GM19455 (cell line): Measurements from ENCODE around the gene ZC3H7B.

Source experiments
- ATAC-seq: cut with Tn5 transposase; IDR thresholded peaks from one replicate; pipeline ENCODE4 v1.9.1; 2021; ENCODE audit not compliant: unreplicated experiment

ZC3H7B gene

DNA sequence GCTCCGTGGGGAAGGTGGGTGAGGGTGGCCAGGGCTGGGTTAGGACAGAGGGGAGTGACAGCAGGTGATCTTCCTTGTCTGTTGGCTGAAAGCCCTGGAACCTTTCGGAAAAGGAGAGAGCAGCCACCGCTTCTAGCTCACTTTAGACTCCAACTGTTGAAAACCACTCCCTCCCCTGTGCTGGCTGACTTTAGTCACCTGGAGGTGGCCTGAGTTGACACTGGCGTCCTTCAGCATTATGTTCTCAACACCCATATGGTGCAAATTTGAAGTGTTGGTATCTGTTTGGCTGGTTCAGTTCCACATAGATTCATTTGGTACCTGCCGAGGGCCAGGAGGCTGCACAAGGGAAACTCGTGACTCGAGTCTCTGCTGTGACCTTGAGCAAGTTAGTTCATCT lies 28.8 kb downstream of the ZC3H7B start:
- no peak for ATAC-seq

DNA sequence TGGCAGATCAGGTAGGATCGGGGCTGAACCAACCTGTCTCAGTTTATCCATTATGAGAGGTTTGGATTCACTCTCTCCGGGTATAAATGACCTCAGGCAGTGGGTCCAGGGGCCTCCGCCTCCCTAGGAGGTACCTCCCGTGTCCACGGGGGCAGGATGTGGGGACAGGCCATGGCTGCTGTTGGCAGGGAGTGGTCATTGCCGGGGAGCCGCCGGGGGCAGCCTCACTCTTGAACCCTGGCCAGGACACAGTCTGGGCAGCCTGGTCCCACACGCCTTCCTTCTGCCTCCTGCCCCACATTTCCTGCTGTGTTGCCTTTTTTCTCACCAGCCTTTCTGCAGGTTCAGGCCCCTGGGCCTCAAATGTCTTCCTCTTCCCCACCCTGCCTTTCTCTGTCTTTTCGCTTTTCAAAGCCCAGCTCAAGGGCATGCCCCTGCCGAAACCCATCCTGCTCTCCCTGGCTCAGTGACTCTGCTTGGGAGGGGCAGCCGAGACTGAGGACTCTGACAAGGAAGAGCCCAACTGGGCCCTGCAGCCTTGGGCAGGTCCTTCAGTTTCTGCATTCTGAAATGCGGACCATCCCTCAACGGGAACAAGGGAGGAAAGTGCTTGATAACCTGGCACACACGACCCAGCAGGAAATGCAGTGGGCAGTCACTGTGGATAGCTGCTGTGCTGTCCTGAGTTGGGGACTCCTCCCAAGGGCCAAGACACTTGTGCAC lies 31.1 kb downstream of the ZC3H7B start:
- no peak for ATAC-seq

DNA sequence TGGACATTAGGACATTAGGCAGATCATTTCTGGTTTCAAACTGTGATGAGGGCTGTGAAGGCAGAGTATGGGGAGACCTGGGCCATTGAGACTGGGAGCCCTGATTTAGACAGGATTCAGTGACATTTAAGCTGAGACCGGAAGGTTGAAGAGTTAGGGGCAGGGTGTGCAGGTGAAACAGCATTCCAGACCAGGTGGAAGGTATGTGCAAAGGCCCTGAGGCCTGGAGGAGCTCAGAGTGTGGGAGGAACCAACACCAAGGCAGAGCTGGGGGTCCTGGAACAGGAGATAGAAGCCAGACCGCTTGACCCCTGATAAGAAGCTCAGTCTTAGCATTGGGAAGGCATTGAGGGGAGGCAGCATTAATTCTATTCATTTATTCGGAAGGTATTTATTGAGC lies 32.5 kb downstream of the ZC3H7B start:
- ATAC-seq, result no peak

DNA sequence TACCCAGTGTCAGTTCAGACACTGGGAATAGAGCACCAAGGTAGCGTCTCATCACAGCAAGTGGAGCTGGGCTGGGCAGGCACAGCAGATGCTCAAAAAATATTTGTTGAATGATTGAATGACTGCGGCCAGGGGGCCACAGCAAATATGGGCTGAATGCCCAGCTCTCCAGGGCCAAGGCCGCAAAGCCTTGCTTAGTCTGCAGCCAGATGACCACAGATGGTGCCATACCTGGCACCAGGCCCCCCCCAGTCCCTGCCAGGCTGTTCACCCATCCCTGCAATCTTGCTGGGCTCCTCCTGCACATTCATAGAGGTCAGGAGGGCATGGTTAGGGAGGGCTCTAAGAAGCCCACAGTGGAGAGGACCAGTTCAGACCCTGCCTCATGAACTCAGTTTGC lies 32.9 kb downstream of the ZC3H7B start:
- ATAC-seq, result no peak

DNA sequence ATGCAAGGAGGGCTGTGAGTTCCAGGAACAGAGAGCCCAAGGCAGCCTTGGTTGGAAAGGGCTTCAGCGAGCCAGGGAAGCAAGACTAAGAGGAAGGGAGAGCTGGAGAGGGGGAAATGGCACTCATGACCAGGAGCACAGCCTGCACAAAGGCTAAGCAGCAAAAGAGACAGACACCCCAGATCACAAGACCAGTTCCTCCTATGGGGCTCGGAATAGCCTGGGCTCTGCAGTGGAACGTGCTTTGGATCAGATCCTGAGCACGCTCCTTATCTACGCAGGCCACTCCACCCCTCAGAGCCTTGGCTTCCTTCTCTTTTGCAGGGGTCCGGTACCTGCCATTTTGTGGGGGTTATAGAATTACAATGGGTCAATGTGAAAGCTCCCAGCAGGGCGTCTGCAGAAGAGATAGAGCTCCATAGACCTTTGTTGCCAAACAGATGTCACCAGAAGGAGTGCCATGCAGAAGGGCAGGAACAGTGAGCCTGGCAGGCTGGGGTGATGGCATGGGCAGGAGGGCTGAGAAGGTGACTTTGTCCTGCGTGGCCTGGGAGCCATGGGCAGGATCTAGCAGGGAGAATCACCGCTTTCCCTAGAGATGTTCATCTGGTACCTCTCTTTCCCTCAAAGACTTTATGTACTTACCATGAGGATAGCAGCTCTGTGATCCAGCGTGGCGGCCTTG lies 33.8 kb downstream of the ZC3H7B start:
- no peak for ATAC-seq

DNA sequence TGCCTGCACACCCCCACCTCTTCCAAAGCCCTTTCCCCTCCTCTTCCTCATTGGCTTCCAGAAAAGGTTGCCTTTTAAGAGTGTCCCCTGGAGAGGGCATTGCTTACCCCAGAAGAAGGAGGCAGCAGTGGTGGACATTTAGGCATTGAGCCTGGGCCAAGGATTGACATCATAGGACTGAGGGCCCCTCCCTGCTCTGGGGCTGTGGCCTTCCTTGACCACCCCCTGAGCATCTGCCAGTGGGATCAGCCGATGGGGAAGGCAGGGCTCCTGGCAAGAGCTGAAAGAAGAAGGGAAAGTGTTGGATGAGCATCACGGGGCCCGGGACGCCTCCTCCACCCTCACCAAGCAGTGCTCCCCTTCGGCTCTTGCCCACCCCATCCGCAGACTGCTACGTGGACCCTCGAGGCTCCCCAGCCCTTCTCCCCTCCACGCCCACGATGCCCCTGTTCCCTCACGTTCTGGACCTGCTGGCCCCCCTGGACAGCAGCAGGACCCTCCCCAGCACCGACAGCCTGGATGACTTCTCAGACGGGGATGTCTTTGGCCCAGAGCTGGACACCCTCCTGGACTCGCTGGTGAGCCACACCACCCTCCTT lies 37.4 kb downstream of the ZC3H7B start:
- no peak for ATAC-seq

DNA sequence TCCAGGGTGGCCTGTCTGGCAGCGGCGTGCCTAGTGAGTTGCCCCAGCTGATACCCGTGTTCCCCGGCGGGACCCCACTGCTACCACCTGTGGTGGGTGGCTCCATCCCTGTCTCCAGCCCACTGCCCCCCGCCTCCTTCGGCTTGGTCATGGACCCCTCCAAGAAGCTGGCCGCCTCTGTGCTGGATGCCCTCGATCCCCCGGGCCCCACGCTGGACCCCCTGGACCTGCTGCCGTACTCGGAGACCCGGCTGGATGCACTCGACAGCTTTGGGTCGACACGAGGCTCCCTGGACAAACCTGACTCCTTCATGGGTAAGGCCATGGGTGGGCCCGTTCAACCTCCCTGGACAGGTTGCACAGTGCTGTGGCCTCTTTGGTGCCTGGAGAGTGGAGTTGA lies 38.5 kb downstream of the ZC3H7B start:
- ATAC-seq, result no peak

DNA sequence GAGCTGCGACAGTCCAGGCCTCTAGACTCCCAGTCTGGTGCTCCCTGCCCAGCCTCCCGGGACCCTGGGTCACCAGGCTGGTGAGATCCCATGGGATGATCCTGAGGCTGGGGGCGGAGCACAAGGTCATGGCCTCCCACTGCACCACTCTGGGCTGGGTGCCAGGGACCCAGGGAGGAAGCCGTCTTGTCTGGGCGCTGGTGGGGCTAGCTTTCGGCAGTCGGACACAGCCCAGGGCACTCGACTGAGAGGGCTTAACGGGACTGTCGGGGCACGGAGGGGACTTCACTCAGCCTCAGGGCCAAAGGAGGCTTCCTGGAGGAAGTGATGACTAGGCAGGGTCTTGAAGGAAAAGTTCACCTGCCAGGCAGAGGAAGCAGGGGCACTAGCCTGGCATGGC lies 39.0 kb downstream of the ZC3H7B start:
- ATAC-seq, result no peak

DNA sequence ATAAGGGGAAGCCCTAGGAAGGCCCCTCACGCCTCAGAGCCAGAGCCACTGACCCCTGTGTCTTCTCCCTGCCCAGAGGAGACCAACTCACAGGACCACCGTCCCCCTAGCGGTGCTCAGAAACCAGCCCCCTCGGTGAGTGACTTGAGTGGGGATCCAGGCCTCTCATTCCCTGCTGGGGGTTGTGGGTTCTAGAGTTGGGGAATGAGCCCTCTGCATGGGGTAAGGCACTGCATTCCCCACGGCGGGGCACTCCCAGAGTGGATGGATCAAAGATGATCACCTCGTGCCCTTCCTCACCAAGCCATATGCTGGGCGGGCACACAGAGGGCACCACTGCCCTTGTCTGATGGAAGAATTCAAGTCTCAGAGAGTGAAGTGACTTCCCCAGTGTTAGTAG lies 39.7 kb downstream of the ZC3H7B start:
- no peak for ATAC-seq

DNA sequence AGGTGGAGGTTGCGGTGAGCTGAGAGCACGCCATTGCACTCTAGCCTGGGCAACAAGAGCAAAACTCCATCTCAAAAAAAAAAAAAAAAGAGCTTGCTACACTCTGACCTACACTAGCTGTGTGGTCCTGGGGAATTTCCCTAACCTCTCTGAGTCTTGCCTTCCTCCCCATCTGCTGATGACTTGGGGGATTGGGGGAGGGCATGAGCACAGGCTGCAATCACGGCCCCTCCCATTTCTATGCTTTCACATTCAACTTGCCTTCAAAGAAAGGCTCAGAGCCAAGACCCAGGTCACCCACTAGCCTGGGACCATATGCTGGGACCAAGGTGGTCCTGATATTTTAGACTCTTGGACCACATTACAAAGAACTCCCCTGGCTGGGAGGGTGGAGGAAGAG lies 40.7 kb downstream of the ZC3H7B start:
- no peak for ATAC-seq

DNA sequence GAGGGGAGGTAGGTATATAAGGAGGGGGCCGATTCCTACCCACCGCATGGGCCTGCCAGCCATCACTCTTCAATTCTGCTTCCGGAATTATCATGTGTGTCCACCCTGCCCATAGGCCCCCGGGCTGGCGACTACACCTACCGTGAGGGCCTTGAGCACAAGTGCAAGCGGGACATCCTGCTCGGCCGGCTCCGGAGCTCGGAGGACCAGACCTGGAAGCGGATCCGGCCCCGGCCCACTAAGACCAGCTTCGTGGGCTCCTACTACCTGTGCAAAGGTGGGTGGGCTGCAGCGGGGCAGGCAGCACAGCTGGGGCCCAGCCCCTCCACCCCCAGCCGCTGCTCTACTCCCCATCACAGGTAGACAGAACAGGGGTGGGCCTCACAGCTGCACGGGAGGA lies 42.0 kb downstream of the ZC3H7B start:
- ATAC-seq, result no peak

DNA sequence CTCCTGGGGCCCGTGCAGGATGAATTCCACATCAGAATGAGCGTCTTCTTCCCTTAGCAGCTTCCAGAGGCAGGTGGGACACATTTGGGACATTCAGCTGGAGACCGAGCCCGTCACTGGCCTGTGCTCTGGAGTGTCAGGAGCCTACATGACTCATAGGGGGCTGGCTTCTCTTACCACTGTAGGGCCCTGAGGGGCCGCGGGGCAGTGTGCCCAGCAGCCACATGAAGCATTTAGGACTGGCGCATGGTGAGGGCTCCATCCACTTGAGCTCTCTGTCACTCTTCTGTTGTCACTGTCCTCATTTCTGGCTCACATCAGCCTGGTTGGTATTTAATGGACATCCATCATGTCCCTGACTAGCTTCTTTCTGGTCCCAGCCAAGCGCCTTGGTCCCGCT lies 42.4 kb downstream of the ZC3H7B start:
- no peak for ATAC-seq

DNA sequence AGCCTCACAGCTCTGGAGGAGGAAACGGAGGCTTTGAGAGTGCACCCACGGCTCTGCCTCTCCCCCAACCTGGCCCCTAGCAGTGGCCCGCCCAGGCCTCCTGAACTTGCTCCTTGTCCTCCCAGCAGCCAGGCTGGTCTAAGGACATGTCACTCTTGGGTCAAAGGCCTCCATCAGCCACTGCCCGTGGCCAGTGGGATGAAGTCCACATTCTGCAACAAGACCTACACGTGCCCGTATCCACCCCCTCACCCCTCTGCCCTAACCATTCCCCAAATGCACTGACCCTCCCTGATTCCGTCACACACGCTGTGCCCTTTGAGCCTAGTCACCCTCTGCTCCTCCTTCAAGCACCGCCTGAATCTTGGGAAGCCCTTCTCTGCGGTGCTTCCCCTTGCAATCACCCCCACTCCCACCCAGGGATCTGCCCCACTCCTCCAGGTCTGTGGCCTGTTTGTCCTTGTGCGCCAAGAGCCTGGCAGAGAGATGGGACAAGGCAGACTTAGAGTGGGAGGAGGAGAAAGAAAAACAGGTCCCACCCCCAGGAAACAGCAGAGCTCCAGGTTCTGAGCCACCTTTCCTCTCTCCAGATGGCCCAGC lies 43.0 kb downstream of the ZC3H7B start:
- no peak for ATAC-seq

DNA sequence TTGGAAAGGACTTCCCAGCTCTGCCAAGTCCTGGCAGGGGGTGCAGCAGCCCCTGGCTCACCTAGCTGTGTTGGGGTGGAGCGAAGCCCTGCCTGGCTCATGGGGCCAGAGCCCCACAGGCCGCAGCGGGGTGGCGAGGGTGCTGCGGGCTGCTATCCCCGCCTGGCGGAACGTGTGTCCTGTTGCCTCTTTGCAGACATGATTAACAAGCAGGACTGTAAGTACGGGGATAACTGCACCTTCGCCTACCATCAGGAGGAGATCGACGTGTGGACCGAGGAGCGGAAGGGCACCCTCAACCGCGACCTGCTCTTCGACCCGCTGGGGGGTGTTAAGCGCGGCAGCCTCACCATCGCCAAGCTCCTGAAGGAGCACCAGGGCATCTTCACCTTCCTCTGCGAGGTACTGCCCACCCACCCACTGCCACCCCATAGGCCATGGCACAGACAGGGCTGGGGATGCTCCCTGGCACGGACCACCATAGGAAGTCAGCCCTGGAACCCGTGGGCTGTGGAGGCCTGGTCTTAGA lies 44.5 kb downstream of the ZC3H7B start:
- no peak for ATAC-seq

DNA sequence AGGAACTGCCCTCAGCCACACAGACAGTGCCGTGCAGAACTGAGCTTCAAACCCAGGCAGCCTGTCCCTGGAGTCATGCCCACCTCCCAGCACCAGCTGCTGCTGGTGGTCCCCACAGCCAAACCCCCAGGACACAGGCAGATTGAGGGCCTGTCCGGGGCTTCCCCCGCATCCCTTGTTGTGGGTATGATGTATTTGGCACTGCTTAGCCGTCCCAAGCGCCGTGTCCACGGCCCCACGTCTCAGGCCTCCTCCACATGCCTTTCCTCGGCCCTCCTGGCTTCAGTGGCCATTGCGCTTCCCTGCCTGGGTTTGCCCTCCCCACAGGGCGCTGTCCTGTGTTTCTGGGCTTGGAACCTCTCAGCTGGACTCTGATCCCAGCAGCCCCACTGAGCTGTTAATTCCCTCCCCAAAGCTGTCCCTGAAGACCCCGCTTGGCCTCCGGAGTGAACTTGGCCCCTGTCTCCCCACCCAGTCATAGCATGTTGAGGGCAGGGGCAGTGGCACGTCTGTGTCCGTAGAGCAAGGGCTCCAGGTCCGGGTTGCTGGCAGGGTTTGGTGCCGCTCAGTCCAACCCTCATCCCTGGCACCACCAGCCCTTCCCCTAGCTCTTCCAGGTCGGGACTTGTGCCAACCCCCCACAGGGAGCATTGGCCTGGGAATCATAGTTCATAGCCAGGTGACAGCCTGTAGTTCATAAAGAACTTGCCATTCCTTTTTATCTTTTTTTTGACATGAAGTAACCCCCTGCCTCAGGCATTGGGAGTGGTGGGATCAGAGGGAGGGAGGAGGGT lies 45.9 kb downstream of the ZC3H7B start:
- ATAC-seq, result no peak

DNA sequence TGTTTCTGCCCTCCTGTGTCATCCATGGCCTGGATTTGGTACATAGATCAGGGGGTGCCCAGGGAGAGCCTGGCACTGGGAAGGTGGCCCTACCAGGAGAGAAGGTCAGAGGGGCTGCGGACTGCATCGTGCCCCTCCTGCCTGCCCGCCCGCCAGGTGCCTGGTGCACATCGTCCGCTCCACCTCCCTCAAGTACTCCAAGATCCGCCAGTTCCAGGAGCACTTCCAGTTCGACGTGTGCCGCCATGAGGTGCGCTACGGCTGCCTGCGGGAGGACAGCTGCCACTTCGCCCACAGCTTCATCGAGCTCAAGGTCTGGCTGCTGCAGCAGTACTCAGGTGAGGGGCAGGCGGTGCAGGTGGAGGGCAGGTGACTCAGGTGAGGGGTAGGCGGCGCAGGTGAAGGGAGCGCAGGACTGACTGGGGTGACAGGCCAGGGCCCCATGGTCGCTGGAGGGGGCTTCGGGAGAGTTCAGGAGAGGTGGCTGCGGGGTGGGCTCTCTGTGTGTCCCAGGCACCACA lies 47.7 kb downstream of the ZC3H7B start:
- no peak for ATAC-seq

DNA sequence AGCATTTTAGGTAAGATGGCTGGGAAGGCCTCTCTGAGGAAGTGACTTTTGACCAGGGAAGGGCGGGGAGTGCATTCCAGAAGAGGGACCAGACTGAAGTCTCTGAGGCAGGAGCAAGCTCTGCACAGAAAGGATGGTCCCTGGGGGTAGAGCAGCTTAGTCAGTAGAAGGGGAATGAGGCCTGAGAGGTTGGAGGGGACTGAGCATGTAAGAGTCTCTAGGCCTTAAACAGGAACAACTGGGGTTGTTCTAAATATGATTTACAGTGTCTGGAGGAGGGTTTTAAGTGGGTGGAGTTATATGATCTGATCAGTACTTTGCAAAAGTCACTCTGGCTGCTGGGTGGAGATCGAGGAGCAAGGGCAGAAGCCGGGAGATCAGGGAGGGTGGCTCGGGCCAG lies 48.8 kb downstream of the ZC3H7B start:
- no peak for ATAC-seq

DNA sequence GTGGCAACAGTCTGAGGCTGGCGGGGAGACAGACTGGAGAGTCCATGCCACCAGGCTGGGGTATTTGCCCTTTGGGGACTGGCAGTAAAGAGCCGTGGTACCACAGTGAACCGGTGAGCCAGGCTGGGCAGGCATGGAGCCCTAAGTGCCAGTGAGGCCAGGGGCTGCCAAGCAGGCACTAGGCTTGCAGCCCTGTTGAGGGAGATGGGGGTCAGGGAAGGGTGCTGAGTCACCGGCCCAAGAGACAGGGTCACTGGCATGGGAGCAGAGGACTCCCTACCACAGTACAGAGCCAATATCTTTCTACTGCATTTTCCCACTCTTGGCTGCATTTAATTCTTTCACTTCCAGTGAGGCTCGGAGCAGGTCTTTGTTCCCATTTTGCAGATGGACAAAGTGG lies 49.7 kb downstream of the ZC3H7B start:
- ATAC-seq, result no peak

DNA sequence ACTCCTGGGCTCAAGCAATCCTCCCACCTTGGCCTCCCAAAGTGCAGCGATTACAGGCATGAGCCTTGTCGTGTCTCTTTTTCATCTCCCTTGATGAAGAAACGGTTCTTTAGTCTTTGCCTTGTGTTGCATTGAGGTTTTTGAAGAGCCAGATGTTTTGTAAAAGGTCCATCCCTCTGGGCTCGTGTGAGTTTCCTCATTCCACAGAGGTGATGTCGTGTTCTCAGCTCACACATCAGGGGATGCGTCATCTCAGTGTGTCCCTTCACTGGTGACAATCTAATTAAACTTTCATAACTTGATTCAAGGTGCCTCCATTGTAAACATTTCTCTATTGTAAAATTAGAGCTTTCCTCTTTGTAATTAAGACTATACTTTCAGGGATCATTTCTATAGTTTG lies 50.7 kb downstream of the ZC3H7B start:
- no peak for ATAC-seq

DNA sequence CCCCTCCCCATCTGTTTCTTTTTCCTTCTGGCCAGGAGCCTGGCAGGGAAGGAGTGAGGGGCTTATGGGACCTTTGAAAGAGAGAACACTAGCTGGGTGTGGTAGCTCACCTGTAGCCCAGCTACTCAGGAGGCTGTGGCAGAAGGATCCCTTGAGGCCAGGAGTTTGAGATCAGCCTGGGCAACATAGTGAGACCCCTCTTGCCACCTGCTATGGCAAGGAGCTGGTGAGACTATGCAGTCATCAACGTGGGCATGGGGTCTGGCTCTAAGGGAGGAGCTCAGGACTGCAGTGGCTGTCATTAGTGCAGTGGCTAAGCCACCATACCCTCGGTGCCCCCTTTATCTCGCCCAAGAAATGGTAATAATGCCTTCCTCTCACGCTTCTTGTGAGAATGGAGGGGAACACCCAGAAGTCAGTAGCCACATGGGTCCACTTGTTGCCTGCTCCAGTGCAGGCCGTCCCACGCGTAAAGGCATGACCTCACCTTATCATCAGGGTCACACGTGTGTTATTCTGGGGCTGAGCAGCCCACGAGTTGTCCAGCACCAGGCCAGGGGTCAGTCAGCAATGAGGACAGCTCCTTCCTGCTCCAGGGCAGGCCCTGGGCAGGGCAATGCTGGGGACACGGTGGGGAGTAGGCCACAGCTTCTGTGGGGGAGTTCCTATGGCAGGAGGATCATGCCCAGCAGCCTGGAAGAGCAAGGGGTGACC lies 52.7 kb downstream of the ZC3H7B start:
- no peak for ATAC-seq
